NCI-H2107 treated with DMSO at 0.1 percent for 48 hours (cell line): Measurements from ENCODE around the gene MTFMT.

Experiments used
- DNase-seq: peaks from one replicate; lab custom pipeline; 2025; ENCODE audit not compliant: unreplicated experiment; lab: John Stamatoyannopoulos, UW

MTFMT gene

GRCh38 chr15:64989416-64990167 is 39.8 kb downstream of the MTFMT start, which contains the start of gene SPG21:
Gene SPG21 (minus strand): TSS chr15:64989914. CDS start chr15:64983569, 6,345 bp downstream.
- DNase-seq: peak; percentile 50

- no peak for DNase-seq
Measured at GRCh38 chr15:64987136-64987535, 42.3 kb downstream of the MTFMT start.

DNA sequence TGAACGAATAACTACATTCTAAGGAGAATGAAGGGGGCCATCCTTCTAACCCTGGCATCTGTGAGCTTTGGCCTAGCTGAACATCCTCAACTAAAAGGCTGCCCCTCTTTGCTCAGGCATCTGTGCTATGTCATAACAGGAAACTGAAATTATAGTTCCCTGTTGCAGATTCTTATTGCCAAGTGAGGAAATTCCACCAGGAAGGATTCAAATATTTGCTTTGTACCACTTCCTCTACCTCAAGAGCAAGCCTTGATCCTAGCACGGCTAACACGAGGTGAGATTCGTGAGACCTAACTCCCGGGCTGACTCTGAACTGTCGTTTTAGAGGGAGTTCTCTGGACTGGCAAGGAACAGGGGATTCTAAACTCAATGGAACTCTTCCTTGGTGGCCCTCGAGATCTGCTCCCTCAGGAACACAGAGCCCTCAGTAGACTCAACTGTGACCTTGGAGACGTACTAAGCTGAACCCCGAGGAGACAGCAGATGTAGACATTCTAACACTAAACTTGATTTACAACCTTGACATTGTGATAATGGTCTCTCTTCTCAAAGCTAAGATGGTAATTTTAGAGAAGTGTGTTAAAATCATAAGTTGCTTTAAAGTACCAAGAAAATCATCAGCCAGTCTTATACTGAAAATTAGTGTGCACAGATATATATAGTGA is 43.9 kb downstream of the MTFMT start:
- no peak for DNase-seq

GRCh38 chr15:64982472-64982871 is 47.0 kb downstream of the MTFMT start:
- DNase-seq: no peak

DNA sequence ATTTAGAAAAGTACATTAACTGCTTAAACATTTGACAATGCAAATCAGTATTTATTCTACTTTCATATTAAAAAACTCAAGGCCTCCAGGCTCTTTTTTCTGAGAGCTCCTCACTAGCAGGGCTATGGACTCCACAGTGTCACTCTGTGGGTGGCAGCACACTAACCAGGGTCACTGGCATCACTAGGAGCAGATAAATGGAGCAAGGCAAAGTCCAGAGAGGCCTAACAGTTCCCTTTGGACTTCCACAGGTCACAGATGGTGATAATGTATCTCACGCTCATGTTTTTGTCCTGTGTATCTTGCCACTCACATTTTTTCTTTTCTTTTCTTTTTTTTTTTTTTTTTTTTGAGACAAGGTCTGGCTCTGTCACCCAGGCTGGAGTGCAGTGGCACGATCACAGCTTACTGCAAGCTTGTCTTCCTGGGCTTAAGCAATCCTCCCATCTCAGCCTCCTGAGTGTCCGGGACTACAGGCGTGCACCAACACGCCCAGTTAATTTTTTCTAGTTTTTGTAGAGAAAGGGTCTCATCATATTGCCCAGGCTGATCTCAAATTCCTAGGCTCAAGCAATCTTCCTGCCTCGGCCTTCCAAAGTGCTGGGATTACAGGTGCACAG is 47.5 kb downstream of the MTFMT start:
- no peak for DNase-seq

DNA sequence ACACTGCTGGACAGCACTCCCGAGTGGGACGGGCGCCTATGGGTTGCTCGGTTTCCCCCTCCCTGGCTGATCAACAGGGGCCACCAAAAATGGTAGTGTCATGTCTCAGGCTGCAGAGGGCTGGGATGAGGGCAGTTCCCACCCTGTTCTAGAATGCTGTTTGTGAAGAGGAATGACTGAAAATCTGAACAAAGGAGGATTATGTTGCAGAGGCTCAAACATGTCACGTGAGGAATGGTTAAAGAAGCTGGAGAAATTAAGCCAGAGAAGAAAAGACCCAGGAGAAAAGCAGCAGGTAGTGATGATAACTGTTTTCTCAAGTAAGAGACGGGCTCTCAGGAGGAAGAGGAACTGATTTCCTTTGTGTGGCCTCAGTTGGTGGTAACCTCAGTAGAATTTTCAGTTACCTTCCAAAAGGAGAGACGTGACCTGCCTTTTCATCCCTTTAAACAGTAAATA is 50.2 kb downstream of the MTFMT start:
- DNase-seq: peak; percentile 33

DNA sequence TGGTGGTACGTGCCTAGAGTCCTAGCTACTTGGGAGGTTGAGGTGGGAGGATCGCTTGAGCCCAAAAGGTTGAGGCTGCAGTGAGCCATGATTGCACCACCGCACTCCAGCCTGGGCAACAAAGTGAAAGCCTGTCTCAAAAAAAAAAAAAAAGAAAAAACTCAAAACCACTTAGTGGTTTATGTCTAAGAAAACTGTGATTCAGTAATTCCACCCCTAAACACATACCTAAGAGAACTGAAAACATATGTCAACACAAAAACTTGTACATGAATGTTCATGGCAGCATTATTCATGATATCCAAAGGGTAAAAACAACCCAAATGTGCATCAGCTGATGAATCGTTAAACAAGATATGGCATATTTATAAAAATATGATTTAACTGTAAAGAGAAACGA is 54.0 kb downstream of the MTFMT start:
- DNase-seq: no peak

GRCh38 chr15:64970698-64971097 is 58.7 kb downstream of the MTFMT start:
- DNase-seq: no peak

DNA sequence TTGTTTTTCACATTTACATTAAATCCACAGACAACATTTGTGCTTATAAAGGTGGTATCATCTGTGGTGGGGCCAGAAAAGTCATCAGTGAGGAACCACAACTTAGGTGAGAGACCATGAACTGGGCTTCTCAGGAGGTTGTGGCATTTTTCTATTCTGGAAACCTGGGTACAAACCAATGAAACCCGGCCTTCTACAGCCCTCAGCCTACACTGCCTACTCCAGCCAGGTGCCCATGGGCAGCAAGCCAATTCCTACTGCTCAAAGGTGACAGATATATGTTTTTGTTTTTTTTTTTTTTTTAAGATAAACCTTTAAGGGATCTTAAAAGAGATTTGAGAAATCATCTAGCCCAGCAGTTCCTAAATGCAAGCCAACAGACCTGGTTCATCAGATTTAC is 60.0 kb downstream of the MTFMT start:
- DNase-seq: no peak

- DNase-seq: no peak
Measured at GRCh38 chr15:64961013-64961412, 68.4 kb downstream of the MTFMT start.

GRCh38 chr15:64960153-64960552 is 69.3 kb downstream of the MTFMT start:
- no peak for DNase-seq

DNA sequence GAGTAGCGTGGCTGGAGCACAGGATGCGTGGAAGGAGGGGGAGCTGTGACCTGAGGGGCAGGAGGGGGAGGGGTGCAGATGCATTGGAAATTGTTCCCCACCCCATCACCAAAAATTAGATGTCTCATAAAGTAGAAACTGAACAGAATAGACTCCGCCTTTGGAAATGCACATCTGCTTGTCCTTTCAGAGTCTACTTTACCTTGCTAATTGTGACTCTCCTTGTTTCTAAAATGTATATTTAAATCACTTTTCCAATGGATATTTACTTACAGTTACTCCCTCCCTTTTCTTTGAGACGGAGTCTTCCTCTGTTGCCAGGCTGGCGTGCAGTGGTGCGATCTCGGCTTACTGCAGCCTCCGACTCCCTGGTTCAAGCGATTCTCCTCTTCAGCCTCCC is 70.3 kb downstream of the MTFMT start:
- no peak for DNase-seq

DNA sequence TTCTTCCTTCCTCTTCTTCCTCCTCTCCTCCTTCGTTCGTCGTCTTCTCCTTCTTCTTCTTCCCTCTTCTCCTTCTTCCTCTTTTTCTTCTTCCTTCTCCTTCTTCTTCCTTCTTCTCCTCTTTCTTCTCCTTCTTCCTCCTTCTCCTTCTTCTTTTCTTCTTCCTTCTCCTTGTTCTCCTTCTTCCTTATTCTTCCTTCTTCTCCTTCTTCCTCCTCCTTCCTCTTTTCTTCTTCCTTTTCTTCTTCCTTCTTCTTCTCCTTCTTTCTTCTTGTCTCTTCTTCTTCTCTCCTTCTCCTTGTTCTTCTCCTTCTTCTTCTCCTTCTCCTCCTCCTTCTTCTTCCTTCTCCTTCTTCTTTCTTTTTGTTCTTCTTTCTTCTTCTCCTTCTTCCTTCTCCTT is 75.0 kb downstream of the MTFMT start:
- no peak for DNase-seq

- DNase-seq: no peak
Measured at GRCh38 chr15:64951777-64952418, 77.5 kb downstream of the MTFMT start.
